Cardiac muscle cell (in vitro differentiated cells and primary cell): Measurements from ENCODE around the gene SFRP5. TPM values are rescaled to one million over a fixed set of nuclear protein-coding genes. Genes with fewer than 3 reads are reported as not detected.

Source experiments
- DNase-seq, 2 donors: peaks; one replicate each; pipeline versions ENCODE4 v3.0.0 to v3.0.0-alpha.2; 2010 to 2017; ENCODE audit warnings: low read depth in 1 of 2, low spot score in 1 of 2
- H3K27ac ChIP-seq: fragments of 200-600 bp; sonication (generic); 2 replicates; pipeline ENCODE4 v1.5.1; 2016
- H3K27me3 ChIP-seq: fragments of 200-600 bp; sonication (generic); 2 replicates; pipeline ENCODE4 v1.6.0; 2016; ENCODE audit warnings: control low read depth
- H3K36me3 ChIP-seq: fragments of 200-600 bp; sonication (generic); 2 replicates; pipeline ENCODE4 v1.5.1; 2016; ENCODE audit warnings: control low read depth
- H3K4me1 ChIP-seq: fragments of 200-600 bp; sonication (generic); 2 replicates; pipeline ENCODE4 v1.8.1; 2017; ENCODE audit warnings: low read depth, mild to moderate bottlenecking, mixed run types
- H3K4me3 ChIP-seq: fragments of 200-600 bp; sonication (generic); 2 replicates; pipeline ENCODE4 v1.5.1; 2016; ENCODE audit warnings: mild to moderate bottlenecking
- H3K9me3 ChIP-seq: fragments of 200-600 bp; sonication (generic); 2 replicates; pipeline ENCODE4 v1.5.1; 2017; ENCODE audit warnings: low read depth, mild to moderate bottlenecking, control low read depth
- CTCF ChIP-seq: IDR thresholded peaks from 2 replicates; pipeline ENCODE4 v1.5.1; 2012; ENCODE audit warnings: low read depth, mild to moderate bottlenecking, low read length
- polyA plus RNA-seq: library from polyadenylated mRNA; unstranded; fragments of >200 nt; fragmentation: Nextera tagmentation; extraction: Ambion mirVana; gene quantifications from 2 replicates; pipeline ENCODE4 v1.2.1, GENCODE V29; 2016
- total RNA-seq: library from RNA; depleted of rRNA; stranded (reverse); fragments of >200 nt; gene quantifications from 2 replicates; pipeline ENCODE4 v1.2.3, GENCODE V29; 2016

SFRP5 gene
- total and polyA plus RNA-seq, 2 experiments from 2014 or later, result 23.7 to 38.2 TPM

GRCh38 chr10:97795886-97796285 lies 24.1 kb upstream of the SFRP5 start:
- Histone ChIP-seq H3K27ac (no peak overlapping the region), H3K9me3 (no peaks in the 10 kb centered on the region), H3K36me3 (no peaks in the 10 kb centered on the region), H3K4me1 (no peaks in the 10 kb centered on the region), H3K4me3 (no peak overlapping the region), H3K27me3 (no peaks in the 10 kb centered on the region)
- TF ChIP-seq CTCF, result no peak
- DNase-seq, result no peak

GRCh38 chr10:97791824-97792721 lies 20.3 kb upstream of the SFRP5 start:
- H3K4me1 ChIP-seq, result peaks cover 3% of the 10 kb centered on the region
- H3K27me3 ChIP-seq, result no peaks in the 10 kb centered on the region
- DNase-seq, result peak; percentile 60 to 68
- no peaks in the 10 kb centered on the region for H3K36me3 ChIP-seq
- H3K9me3 ChIP-seq, result no peaks in the 10 kb centered on the region
- peak; percentile 97 for TF ChIP-seq CTCF
- H3K27ac ChIP-seq, result no peak overlapping the region
- no peak overlapping the region for H3K4me3 ChIP-seq

- no peak for DNase-seq
- peaks cover 3% of the 10 kb centered on the region for H3K4me1 ChIP-seq
- H3K27ac ChIP-seq, result peak overlapping the region; percentile 57
- no peaks in the 10 kb centered on the region for H3K36me3 ChIP-seq
- no peak for TF ChIP-seq CTCF
- H3K4me3 ChIP-seq, result no peak overlapping the region
- no peaks in the 10 kb centered on the region for H3K27me3 ChIP-seq
- no peaks in the 10 kb centered on the region for H3K9me3 ChIP-seq
These were observed 18.1 kb upstream of the SFRP5 start for GRCh38 chr10:97789770-97790397.

- Histone ChIP-seq H3K27ac (peak overlapping the region; percentile 57), H3K9me3 (no peaks in the 10 kb centered on the region), H3K27me3 (no peaks in the 10 kb centered on the region), H3K4me3 (no peak overlapping the region), H3K36me3 (no peaks in the 10 kb centered on the region), H3K4me1 (peaks cover 3% of the 10 kb centered on the region)
- peak; percentile 9 for TF ChIP-seq CTCF
- peak; percentile 59 to 84 for DNase-seq
These were observed 17.0 kb upstream of the SFRP5 start for GRCh38 chr10:97788552-97789442.

GRCh38 chr10:97785731-97786130 lies 13.9 kb upstream of the SFRP5 start:
- H3K27ac ChIP-seq, result no peak overlapping the region
- H3K27me3 ChIP-seq, result no peaks in the 10 kb centered on the region
- H3K4me1 ChIP-seq, result peaks cover 26% of the 10 kb centered on the region
- no peak for TF ChIP-seq CTCF
- no peak for DNase-seq
- H3K36me3 ChIP-seq, result no peaks in the 10 kb centered on the region
- no peaks in the 10 kb centered on the region for H3K9me3 ChIP-seq
- H3K4me3 ChIP-seq, result no peak overlapping the region
